ENCODE results near the gene RALGDS. TPM values are rescaled to one million over a fixed set of nuclear protein-coding genes. Genes with fewer than 3 reads are reported as not detected.
"Not testable (repeated sequence)": the region's sequence is repeated elsewhere in the genome, so short reads cannot be mapped to it uniquely, and the experiment has no call there.

The RALGDS gene
- total RNA-seq, 1 experiment from 2014 or later: 26.9 TPM

DNA sequence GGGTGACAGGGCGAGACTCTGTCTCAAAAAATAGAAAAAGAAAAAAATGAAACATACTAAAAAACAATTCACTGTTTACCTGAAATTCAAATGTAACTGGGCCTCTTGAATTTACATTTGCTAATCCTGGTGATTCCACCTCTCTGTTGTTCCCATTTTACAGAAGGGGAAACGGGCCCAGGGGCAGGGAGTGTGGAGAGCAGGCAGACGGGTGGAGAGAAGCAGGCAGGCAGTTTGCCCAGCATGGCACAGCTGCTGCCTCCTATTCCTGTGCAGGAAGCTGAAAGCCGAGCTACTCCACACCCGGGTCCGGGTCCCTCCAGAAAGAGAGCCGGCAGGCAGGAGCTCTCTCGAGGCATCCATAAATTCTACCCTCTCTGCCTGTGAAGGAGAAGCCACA, 58.5 kb downstream of the RALGDS start:
- not testable (repeated sequence) for DNase-seq; H3K4me3 ChIP-seq; H3K27ac ChIP-seq; H3K27me3 ChIP-seq; H3K9me3 ChIP-seq (replicated peaks)
- H3K4me1 ChIP-seq: peaks cover 10% of the 10 kb centered on the region
- peaks cover 11% of the 10 kb centered on the region for H3K36me3 ChIP-seq

DNA sequence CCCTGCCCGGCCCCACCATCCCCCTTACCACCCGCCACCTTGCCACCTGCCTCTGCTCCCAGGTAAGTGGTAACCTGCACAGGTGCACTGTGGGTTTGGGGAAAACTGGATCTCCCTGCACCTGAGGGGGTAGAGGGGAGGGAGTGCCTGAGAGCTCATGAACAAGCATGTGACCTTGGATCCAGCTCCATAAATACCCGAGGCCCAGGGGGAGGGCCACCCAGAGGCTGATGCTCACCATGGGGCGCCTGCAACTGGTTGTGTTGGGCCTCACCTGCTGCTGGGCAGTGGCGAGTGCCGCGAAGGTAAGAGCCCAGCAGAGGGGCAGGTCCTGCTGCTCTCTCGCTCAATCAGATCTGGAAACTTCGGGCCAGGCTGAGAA, 59.3 kb downstream of the RALGDS start, which contains the start of gene CEL:
Gene CEL (plus strand): TSS at position 218 of the 382 bp plus-strand sequence. CDS start 22 bp downstream, at position 240.
- Histone ChIP-seq H3K36me3 (peaks cover 19% of the 10 kb centered on the region), H3K4me1 (peaks cover 10% of the 10 kb centered on the region)
- not testable (repeated sequence) for H3K9me3 ChIP-seq (replicated peaks); H3K4me3 ChIP-seq; DNase-seq; H3K27me3 ChIP-seq; H3K27ac ChIP-seq

GRCh38 chr9:133061019-133061763, 59.8 kb downstream of the RALGDS start:
- not testable (repeated sequence) for H3K27me3 ChIP-seq; DNase-seq; H3K9me3 ChIP-seq (replicated peaks); H3K4me3 ChIP-seq; H3K27ac ChIP-seq
- Histone ChIP-seq H3K36me3 (peaks cover 25% of the 10 kb centered on the region), H3K4me1 (peaks cover 10% of the 10 kb centered on the region)

GRCh38 chr9:133060417-133060841, 60.6 kb downstream of the RALGDS start:
- H3K4me3 ChIP-seq: no peak overlapping the region
- no peak overlapping the region for H3K27ac ChIP-seq
- no peaks in the 10 kb centered on the region for H3K27me3 ChIP-seq
- H3K36me3 ChIP-seq: peaks cover 33% of the 10 kb centered on the region
- DNase-seq: no peak
- no peaks in the 10 kb centered on the region for H3K9me3 ChIP-seq (replicated peaks)
- H3K4me1 ChIP-seq: peaks cover 17% of the 10 kb centered on the region

DNA sequence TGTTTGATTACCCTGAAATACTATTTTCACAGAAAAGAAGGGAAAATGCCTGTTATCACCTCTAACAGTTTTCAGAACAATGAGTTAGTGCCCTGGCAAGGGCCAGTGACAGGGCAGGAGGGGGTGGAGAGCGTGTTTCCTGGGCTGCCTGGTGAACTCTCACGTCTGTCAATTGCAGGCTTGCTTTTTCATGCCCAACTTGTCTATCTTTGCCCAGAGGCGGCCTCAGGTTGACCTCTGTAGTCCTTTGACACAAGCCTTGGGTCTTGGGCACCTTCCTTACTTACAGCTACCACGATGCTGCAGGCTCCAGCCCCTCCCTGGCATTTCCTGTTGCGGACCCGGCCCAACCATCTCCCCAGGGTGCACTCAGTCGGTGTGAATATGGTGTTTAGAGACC, 61.4 kb downstream of the RALGDS start:
- no peak overlapping the region for H3K27ac ChIP-seq
- H3K36me3 ChIP-seq: peaks cover 35% of the 10 kb centered on the region
- H3K4me1 ChIP-seq: peaks cover 24% of the 10 kb centered on the region
- no peak overlapping the region for H3K4me3 ChIP-seq
- no peaks in the 10 kb centered on the region for H3K9me3 ChIP-seq (replicated peaks)
- no peak for DNase-seq
- no peaks in the 10 kb centered on the region for H3K27me3 ChIP-seq

GRCh38 chr9:133058550-133059320, 62.3 kb downstream of the RALGDS start:
- H3K27ac ChIP-seq: no peak overlapping the region
- H3K9me3 ChIP-seq (replicated peaks): no peaks in the 10 kb centered on the region
- peaks cover 44% of the 10 kb centered on the region for H3K36me3 ChIP-seq
- no peaks in the 10 kb centered on the region for H3K27me3 ChIP-seq
- no peak for DNase-seq
- H3K4me1 ChIP-seq: peaks cover 32% of the 10 kb centered on the region
- no peak overlapping the region for H3K4me3 ChIP-seq

- H3K9me3 ChIP-seq (replicated peaks): no peaks in the 10 kb centered on the region
- no peak for DNase-seq
- H3K27me3 ChIP-seq: no peaks in the 10 kb centered on the region
- H3K27ac ChIP-seq: no peak overlapping the region
- no peak overlapping the region for H3K4me3 ChIP-seq
- peaks cover 47% of the 10 kb centered on the region for H3K36me3 ChIP-seq
- H3K4me1 ChIP-seq: peaks cover 34% of the 10 kb centered on the region
These were observed 63.0 kb downstream of the RALGDS start for GRCh38 chr9:133058071-133058470.

- DNase-seq: no peak
These were observed 63.5 kb downstream of the RALGDS start for GRCh38 chr9:133057553-133057952.

GRCh38 chr9:133057006-133057405, 64.0 kb downstream of the RALGDS start:
- Histone ChIP-seq H3K27me3 (no peaks in the 10 kb centered on the region), H3K4me1 (peaks cover 36% of the 10 kb centered on the region), H3K9me3 (replicated peaks) (no peaks in the 10 kb centered on the region), H3K27ac (no peak overlapping the region), H3K36me3 (peaks cover 55% of the 10 kb centered on the region), H3K4me3 (no peak overlapping the region)
- no peak for DNase-seq

More at GRCh38 chr9:133057553-133057952, 63.5 kb downstream of the RALGDS start:
- Histone ChIP-seq H3K36me3 (peaks cover 52% of the 10 kb centered on the region), H3K27ac (no peak overlapping the region), H3K4me3 (no peak overlapping the region), H3K27me3 (no peaks in the 10 kb centered on the region), H3K9me3 (replicated peaks) (no peaks in the 10 kb centered on the region), H3K4me1 (peaks cover 34% of the 10 kb centered on the region)

DNA sequence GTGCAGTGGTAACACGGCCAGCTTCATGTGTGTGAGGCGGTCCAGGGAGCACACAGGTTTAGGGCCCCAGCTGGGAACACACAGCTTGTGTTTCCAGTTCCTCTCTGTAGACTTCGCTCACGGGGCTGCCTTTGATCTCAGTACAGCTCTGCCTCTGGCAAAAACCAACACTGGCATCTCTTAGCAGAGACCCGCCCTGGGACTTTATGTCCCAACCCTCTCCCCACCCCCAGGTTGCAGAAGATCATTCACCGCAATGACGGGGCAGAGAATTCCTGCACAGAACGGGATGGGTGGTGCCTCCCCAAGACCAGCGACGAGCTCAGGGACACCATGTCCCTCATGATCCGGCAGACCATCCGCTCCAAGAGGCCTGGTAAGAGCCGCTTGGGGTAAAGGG, 64.5 kb downstream of the RALGDS start:
- no peak overlapping the region for H3K4me3 ChIP-seq
- peaks cover 58% of the 10 kb centered on the region for H3K36me3 ChIP-seq
- no peaks in the 10 kb centered on the region for H3K9me3 ChIP-seq (replicated peaks)
- no peaks in the 10 kb centered on the region for H3K27me3 ChIP-seq
- peaks cover 41% of the 10 kb centered on the region for H3K4me1 ChIP-seq
- no peak for DNase-seq
- no peak overlapping the region for H3K27ac ChIP-seq

DNA sequence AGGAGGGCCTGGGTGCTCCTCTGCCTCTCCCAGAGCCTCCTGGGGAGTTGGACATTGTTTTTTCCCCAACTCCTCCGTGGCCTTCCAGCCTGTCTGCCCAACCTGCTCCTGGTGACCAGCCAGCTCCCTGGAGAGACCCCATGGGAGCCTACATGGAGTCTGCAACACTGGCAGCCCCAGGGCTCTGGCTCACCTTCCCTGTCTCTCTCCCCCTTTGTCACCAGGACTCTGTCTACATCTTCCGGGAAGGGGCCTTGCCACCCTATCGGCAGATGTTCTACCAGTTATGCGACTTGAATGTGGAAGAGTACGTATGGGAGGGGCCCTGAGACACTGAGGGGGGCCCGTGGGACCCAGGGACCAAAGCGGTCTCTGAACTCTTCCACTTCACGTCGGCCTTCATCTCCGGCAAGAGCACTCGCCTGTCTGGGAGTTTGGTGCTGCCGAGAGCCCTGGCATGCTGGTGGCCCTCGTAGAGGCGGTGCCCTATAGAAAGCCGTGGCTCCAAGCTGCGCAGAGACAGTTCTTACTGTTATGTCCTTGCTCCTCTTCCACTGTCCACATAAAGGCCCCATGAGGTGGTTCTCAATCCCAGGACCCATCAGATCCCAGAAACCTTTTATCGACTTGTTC, 65.1 kb downstream of the RALGDS start:
- no peaks in the 10 kb centered on the region for H3K9me3 ChIP-seq (replicated peaks)
- no peak for DNase-seq
- peaks cover 47% of the 10 kb centered on the region for H3K4me1 ChIP-seq
- peaks cover 63% of the 10 kb centered on the region for H3K36me3 ChIP-seq
- no peaks in the 10 kb centered on the region for H3K27me3 ChIP-seq
- H3K27ac ChIP-seq: peak overlapping the region; percentile 83
- no peak overlapping the region for H3K4me3 ChIP-seq

DNA sequence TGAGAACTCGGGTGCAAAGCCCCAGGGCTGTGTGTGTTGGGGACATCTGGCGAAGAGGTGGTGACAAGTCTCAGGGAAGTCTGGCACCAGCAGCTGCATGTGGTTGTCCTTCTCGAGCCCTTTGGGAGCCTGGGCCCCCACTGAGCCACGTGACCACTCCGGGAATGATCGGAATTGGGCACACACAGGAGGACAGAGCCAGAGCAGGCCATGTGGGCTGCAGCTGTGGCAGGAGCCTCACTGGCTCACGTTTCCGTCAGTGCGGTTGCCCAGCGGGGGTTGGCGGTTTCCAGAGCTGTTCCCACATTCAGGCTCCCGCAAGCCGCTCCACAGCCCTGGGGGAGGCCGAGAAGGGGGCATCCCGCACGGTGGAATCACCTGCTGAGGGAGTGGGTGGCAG, 66.1 kb downstream of the RALGDS start:
- no peaks in the 10 kb centered on the region for H3K9me3 ChIP-seq (replicated peaks)
- H3K4me3 ChIP-seq: no peak overlapping the region
- H3K4me1 ChIP-seq: peaks cover 51% of the 10 kb centered on the region
- H3K27me3 ChIP-seq: no peaks in the 10 kb centered on the region
- peak; percentile 98 for DNase-seq
- H3K27ac ChIP-seq: peak overlapping the region; percentile 83
- H3K36me3 ChIP-seq: peaks cover 63% of the 10 kb centered on the region

- Histone ChIP-seq H3K4me1 (peaks cover 53% of the 10 kb centered on the region), H3K36me3 (peaks cover 60% of the 10 kb centered on the region), H3K27ac (peak overlapping the region; percentile 83), H3K4me3 (no peak overlapping the region), H3K9me3 (replicated peaks) (no peaks in the 10 kb centered on the region), H3K27me3 (no peaks in the 10 kb centered on the region)
- DNase-seq: no peak
These were observed 66.7 kb downstream of the RALGDS start for GRCh38 chr9:133054194-133054890.

- Histone ChIP-seq H3K36me3 (peaks cover 50% of the 10 kb centered on the region), H3K9me3 (replicated peaks) (no peaks in the 10 kb centered on the region), H3K4me3 (no peak overlapping the region), H3K4me1 (peaks cover 59% of the 10 kb centered on the region), H3K27me3 (no peaks in the 10 kb centered on the region), H3K27ac (peak overlapping the region; percentile 94)
- no peak for DNase-seq
These were observed 69.0 kb downstream of the RALGDS start for GRCh38 chr9:133051966-133052539.
